ENCODE data around the gene PEX11G.

GRCh38 chr19:7460562-7460966 lies 28.3 kb downstream of the PEX11G start:
- no peak for TF ChIP-seq POLR2A (IDR thresholded peaks at IDR 0.05)
- TF ChIP-seq CTCF (IDR thresholded peaks at IDR 0.05): no peak
- TF ChIP-seq POLR2AphosphoS5 (IDR thresholded peaks at IDR 0.05): no peak
- TF ChIP-seq EP300 (IDR thresholded peaks at IDR 0.05): no peak

Measured in gastroesophageal sphincter (tissue), 3 donors.